Measurements from ENCODE around the gene ZFYVE26.

Gene ZFYVE26

DNA sequence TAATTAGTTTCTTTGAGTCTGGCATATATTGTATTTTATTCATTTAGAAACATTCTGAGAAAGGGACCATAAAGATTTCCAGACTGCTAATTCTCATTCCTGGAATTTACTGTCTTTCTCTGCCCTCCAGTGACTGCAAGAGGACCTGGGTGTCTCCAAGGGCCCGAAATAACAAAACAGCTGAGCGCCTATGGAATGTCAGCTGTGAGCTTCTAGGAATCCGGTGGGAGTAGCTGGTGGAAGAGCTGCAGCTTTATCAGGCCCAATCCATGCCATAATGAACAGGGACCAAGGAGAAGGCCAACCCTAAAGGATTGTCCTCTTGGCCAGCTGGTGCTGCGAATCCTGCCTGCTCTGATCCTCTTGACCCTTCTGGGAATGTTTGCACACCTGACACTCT, 82.8 kb downstream of the ZFYVE26 start:
- no peak for TF ChIP-seq ZFP3 (CRISPR knock-in tag; IDR thresholded peaks at IDR 0.05)
- TF ChIP-seq, protein P1, sequence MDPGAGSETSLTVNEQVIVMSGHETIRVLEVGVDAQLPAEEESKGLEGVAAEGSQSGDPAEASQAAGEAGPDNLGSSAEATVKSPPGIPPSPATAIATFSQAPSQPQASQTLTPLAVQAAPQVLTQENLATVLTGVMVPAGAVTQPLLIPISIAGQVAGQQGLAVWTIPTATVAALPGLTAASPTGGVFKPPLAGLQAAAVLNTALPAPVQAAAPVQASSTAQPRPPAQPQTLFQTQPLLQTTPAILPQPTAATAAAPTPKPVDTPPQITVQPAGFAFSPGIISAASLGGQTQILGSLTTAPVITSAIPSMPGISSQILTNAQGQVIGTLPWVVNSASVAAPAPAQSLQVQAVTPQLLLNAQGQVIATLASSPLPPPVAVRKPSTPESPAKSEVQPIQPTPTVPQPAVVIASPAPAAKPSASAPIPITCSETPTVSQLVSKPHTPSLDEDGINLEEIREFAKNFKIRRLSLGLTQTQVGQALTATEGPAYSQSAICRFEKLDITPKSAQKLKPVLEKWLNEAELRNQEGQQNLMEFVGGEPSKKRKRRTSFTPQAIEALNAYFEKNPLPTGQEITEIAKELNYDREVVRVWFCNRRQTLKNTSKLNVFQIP (CRISPR knock-in tag; IDR thresholded peaks at IDR 0.05; ENCODE audit: borderline replicate concordance, low read depth): no peak
- no peak for TF ChIP-seq BACH2 (CRISPR knock-in tag; IDR thresholded peaks at IDR 0.05; ENCODE audit: borderline replicate concordance)
- no peak for TF ChIP-seq CSDC2 (CRISPR knock-in tag; IDR thresholded peaks at IDR 0.05)
- TF ChIP-seq ARNTL (CRISPR knock-in tag; IDR thresholded peaks at IDR 0.05; ENCODE audit: borderline replicate concordance, low read depth): no peak
- TF ChIP-seq, protein P2, sequence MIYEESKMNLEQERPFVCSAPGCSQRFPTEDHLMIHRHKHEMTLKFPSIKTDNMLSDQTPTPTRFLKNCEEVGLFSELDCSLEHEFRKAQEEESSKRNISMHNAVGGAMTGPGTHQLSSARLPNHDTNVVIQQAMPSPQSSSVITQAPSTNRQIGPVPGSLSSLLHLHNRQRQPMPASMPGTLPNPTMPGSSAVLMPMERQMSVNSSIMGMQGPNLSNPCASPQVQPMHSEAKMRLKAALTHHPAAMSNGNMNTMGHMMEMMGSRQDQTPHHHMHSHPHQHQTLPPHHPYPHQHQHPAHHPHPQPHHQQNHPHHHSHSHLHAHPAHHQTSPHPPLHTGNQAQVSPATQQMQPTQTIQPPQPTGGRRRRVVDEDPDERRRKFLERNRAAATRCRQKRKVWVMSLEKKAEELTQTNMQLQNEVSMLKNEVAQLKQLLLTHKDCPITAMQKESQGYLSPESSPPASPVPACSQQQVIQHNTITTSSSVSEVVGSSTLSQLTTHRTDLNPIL (CRISPR knock-in tag; IDR thresholded peaks at IDR 0.05; ENCODE audit: low read depth): no peak
- TF ChIP-seq PPARA (CRISPR knock-in tag; IDR thresholded peaks at IDR 0.05; ENCODE audit: borderline replicate concordance): no peak
- no peak for TF ChIP-seq ZFP30 (CRISPR knock-in tag; IDR thresholded peaks at IDR 0.05)
- TF ChIP-seq, protein P3, sequence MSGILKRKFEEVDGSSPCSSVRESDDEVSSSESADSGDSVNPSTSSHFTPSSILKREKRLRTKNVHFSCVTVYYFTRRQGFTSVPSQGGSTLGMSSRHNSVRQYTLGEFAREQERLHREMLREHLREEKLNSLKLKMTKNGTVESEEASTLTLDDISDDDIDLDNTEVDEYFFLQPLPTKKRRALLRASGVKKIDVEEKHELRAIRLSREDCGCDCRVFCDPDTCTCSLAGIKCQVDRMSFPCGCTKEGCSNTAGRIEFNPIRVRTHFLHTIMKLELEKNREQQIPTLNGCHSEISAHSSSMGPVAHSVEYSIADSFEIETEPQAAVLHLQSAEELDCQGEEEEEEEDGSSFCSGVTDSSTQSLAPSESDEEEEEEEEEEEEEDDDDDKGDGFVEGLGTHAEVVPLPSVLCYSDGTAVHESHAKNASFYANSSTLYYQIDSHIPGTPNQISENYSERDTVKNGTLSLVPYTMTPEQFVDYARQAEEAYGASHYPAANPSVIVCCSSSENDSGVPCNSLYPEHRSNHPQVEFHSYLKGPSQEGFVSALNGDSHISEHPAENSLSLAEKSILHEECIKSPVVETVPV (CRISPR knock-in tag; IDR thresholded peaks at IDR 0.05): no peak
- TF ChIP-seq OSR1 (CRISPR knock-in tag; IDR thresholded peaks at IDR 0.05): no peak
- TF ChIP-seq, protein P4, sequence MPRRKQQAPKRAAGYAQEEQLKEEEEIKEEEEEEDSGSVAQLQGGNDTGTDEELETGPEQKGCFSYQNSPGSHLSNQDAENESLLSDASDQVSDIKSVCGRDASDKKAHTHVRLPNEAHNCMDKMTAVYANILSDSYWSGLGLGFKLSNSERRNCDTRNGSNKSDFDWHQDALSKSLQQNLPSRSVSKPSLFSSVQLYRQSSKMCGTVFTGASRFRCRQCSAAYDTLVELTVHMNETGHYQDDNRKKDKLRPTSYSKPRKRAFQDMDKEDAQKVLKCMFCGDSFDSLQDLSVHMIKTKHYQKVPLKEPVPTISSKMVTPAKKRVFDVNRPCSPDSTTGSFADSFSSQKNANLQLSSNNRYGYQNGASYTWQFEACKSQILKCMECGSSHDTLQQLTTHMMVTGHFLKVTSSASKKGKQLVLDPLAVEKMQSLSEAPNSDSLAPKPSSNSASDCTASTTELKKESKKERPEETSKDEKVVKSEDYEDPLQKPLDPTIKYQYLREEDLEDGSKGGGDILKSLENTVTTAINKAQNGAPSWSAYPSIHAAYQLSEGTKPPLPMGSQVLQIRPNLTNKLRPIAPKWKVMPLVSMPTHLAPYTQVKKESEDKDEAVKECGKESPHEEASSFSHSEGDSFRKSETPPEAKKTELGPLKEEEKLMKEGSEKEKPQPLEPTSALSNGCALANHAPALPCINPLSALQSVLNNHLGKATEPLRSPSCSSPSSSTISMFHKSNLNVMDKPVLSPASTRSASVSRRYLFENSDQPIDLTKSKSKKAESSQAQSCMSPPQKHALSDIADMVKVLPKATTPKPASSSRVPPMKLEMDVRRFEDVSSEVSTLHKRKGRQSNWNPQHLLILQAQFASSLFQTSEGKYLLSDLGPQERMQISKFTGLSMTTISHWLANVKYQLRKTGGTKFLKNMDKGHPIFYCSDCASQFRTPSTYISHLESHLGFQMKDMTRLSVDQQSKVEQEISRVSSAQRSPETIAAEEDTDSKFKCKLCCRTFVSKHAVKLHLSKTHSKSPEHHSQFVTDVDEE (CRISPR knock-in tag; IDR thresholded peaks at IDR 0.05): no peak
- TF ChIP-seq ZNF565 (CRISPR knock-in tag; conservative IDR thresholded peaks at IDR 0.05; ENCODE audit: low read depth): no peak
- no peak for TF ChIP-seq ZC3H10 (CRISPR knock-in tag; IDR thresholded peaks at IDR 0.05)
- TF ChIP-seq, protein P5, sequence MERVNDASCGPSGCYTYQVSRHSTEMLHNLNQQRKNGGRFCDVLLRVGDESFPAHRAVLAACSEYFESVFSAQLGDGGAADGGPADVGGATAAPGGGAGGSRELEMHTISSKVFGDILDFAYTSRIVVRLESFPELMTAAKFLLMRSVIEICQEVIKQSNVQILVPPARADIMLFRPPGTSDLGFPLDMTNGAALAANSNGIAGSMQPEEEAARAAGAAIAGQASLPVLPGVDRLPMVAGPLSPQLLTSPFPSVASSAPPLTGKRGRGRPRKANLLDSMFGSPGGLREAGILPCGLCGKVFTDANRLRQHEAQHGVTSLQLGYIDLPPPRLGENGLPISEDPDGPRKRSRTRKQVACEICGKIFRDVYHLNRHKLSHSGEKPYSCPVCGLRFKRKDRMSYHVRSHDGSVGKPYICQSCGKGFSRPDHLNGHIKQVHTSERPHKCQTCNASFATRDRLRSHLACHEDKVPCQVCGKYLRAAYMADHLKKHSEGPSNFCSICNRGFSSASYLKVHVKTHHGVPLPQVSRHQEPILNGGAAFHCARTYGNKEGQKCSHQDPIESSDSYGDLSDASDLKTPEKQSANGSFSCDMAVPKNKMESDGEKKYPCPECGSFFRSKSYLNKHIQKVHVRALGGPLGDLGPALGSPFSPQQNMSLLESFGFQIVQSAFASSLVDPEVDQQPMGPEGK (CRISPR knock-in tag; IDR thresholded peaks at IDR 0.05; ENCODE audit: borderline replicate concordance): no peak
- no peak for TF ChIP-seq RARB (CRISPR knock-in tag; IDR thresholded peaks at IDR 0.05)
- no peak for TF ChIP-seq SNAI2 (CRISPR knock-in tag; IDR thresholded peaks at IDR 0.05)
- no peak for ATAC-seq

DNA sequence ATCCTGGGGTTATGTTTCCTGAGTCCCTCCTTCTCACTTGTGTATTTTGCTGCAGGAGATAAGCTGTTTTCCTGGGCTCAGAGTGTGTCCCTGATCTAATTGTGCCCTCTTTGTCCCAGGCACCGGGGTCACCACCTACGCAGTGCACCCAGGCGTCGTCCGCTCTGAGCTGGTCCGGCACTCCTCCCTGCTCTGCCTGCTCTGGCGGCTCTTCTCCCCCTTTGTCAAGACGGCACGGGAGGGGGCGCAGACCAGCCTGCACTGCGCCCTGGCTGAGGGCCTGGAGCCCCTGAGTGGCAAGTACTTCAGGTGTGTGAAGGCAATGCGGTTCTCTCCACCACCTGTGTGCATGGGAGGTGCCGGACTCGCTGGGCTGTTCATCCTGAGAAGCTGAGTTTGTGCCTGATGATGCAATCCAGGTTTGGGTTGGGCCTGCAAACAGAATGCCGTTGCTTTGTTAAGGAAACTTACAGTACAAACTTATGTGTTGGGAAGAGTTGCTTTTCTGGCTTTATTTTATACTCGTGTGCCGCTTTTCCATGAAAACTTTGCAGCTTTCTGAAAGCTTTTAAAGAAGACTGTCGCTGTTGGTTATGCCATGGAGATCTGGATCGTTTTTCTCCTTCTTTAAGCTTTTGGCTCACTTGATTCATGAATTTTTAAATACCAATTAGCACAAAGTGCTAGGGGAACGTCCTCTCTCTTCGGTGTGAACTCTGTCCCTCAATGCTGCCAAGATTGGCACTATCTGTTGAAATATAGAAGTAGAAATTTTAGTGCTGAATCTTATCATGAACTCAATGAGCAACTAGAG, 87.1 kb downstream of the ZFYVE26 start:
- no peak for ATAC-seq
- TF ChIP-seq, protein P2 (CRISPR knock-in tag; IDR thresholded peaks at IDR 0.05; ENCODE audit: low read depth): no peak

DNA sequence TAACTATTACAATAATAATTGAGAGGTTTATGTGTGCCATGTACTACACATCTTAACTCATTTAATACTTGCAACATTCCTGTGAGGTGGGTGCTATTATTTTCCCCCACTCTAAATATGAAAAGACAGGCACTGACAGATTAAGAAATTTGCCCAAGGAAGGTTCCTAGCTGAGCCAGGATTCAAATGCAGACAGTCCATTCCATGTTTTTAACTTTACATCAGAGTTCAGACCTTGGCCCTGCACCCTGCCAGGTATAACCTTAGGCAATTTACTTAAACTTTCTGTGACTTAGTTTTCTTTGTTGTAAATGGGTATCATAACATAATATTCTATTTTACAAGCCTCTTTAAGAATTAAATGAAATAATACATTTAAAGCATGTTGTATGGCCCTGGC, 88.1 kb downstream of the ZFYVE26 start:
- no peak for ATAC-seq
- TF ChIP-seq ZC3H10 (CRISPR knock-in tag; IDR thresholded peaks at IDR 0.05): no peak
- TF ChIP-seq ZNF565 (CRISPR knock-in tag; conservative IDR thresholded peaks at IDR 0.05; ENCODE audit: low read depth): no peak
- TF ChIP-seq, protein P1 (CRISPR knock-in tag; IDR thresholded peaks at IDR 0.05; ENCODE audit: borderline replicate concordance, low read depth): no peak
- TF ChIP-seq, protein P5 (CRISPR knock-in tag; IDR thresholded peaks at IDR 0.05; ENCODE audit: borderline replicate concordance): no peak
- no peak for TF ChIP-seq ZNF8 (CRISPR knock-in tag; IDR thresholded peaks at IDR 0.05)
- TF ChIP-seq SNAI2 (CRISPR knock-in tag; IDR thresholded peaks at IDR 0.05): no peak
- TF ChIP-seq, protein P3 (CRISPR knock-in tag; IDR thresholded peaks at IDR 0.05): no peak

Measured in SK-N-SH treated with all-trans-retinoic acid at 6 μM for 48 hours (cell line).